Measurements from ENCODE around the gene CUBN.

The CUBN gene

GRCh38 chr10:16822726-16823360, 306.8 kb downstream of the CUBN start:
- TF ChIP-seq, protein P1, sequence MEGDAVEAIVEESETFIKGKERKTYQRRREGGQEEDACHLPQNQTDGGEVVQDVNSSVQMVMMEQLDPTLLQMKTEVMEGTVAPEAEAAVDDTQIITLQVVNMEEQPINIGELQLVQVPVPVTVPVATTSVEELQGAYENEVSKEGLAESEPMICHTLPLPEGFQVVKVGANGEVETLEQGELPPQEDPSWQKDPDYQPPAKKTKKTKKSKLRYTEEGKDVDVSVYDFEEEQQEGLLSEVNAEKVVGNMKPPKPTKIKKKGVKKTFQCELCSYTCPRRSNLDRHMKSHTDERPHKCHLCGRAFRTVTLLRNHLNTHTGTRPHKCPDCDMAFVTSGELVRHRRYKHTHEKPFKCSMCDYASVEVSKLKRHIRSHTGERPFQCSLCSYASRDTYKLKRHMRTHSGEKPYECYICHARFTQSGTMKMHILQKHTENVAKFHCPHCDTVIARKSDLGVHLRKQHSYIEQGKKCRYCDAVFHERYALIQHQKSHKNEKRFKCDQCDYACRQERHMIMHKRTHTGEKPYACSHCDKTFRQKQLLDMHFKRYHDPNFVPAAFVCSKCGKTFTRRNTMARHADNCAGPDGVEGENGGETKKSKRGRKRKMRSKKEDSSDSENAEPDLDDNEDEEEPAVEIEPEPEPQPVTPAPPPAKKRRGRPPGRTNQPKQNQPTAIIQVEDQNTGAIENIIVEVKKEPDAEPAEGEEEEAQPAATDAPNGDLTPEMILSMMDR (conservative IDR thresholded peaks at IDR 0.05; ENCODE audit: low read depth, low read length): no peak
- H3K4me3 ChIP-seq (ENCODE audit: low read length): no peak overlapping the region
- DNase-seq (ENCODE audit: low read depth): no peak

GRCh38 chr10:16822027-16822426, 307.6 kb downstream of the CUBN start:
- TF ChIP-seq, protein P1 (conservative IDR thresholded peaks at IDR 0.05; ENCODE audit: low read depth, low read length): no peak
- DNase-seq (ENCODE audit: low read depth): no peak
- no peak overlapping the region for H3K4me3 ChIP-seq (ENCODE audit: low read length)

DNA sequence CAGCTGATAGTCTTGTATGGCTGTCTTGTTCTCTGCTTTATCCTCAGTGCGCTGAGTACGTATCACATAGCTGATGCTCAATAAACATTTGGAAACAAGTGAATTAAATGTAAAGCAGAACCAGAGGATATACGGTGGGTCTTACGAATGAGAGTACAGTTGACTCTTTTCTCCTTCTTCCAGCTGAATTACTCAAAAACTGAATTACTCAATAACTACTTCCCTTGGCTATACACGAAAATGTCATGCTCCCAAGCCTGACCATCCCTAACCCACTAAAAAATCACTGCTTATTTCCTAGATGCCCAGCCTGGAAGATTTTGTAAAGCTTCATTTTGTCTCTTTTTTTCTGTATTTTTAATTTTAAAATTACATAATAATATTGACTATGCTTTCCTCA, 309.2 kb downstream of the CUBN start:
- no peak for DNase-seq (ENCODE audit: low read depth)
- TF ChIP-seq, protein P1 (conservative IDR thresholded peaks at IDR 0.05; ENCODE audit: low read depth, low read length): no peak
- no peak overlapping the region for H3K4me3 ChIP-seq (ENCODE audit: low read length)

DNA sequence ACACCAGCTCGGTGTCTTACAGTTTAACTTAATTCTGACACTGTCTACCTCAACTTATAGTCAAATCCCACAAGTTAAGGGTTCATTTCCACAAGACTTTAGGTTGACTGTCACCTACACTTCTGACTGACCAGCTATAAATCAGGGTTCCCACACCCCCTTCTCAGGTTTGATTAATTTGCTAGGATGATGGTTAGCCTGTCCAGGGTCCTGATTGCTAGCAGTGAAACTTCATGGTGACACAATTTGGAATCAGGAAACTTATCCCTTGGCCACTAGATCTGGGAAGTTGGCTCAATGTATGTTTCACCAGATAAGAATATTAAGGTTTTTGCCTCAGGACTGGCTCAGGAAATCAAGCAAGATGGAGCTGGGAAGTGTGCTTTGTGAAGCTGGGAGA, 309.6 kb downstream of the CUBN start:
- no peak overlapping the region for H3K4me3 ChIP-seq (ENCODE audit: low read length)
- TF ChIP-seq, protein P1 (conservative IDR thresholded peaks at IDR 0.05; ENCODE audit: low read depth, low read length): no peak
- no peak for DNase-seq (ENCODE audit: low read depth)

- TF ChIP-seq, protein P1 (conservative IDR thresholded peaks at IDR 0.05; ENCODE audit: low read depth, low read length): no peak
- DNase-seq (ENCODE audit: low read depth): no peak
- no peak overlapping the region for H3K4me3 ChIP-seq (ENCODE audit: low read length)
These were observed 310.2 kb downstream of the CUBN start for GRCh38 chr10:16819436-16819835.

DNA sequence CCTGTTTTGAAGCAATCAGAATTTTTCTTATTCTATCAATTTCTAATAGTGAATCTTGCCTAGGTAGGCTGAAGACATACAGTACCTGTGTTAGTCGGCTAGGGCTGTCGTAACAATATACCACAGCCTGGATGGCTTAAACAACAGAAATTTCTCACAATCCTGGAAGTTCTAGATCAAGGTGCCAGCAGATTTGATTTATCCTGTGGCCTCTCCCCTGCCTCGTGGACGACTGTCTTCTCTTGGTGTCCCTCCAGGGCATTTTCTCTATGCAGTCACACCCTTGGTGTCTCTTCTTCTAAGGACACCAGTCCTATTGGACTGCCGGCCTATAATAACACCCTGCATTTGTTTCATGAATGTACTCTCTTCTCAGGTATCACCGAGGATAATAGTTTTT, 310.6 kb downstream of the CUBN start:
- TF ChIP-seq, protein P1 (conservative IDR thresholded peaks at IDR 0.05; ENCODE audit: low read depth, low read length): no peak
- no peak overlapping the region for H3K4me3 ChIP-seq (ENCODE audit: low read length)
- DNase-seq (ENCODE audit: low read depth): no peak

Data from retinal pigment epithelial cell (primary cell).